ENCODE data around the gene MAP2K3.

MAP2K3 gene

GRCh38 chr17:21277332-21277731 is 7.2 kb upstream of the MAP2K3 start:
- DNase-seq (ENCODE audit: low read depth in 2 of 2): no peak
- TF ChIP-seq, protein P1, sequence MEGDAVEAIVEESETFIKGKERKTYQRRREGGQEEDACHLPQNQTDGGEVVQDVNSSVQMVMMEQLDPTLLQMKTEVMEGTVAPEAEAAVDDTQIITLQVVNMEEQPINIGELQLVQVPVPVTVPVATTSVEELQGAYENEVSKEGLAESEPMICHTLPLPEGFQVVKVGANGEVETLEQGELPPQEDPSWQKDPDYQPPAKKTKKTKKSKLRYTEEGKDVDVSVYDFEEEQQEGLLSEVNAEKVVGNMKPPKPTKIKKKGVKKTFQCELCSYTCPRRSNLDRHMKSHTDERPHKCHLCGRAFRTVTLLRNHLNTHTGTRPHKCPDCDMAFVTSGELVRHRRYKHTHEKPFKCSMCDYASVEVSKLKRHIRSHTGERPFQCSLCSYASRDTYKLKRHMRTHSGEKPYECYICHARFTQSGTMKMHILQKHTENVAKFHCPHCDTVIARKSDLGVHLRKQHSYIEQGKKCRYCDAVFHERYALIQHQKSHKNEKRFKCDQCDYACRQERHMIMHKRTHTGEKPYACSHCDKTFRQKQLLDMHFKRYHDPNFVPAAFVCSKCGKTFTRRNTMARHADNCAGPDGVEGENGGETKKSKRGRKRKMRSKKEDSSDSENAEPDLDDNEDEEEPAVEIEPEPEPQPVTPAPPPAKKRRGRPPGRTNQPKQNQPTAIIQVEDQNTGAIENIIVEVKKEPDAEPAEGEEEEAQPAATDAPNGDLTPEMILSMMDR (IDR thresholded peaks at IDR 0.05; ENCODE audit: low read depth, low read length): no peak
- H3K4me3 ChIP-seq (replicated peaks in 1 of 2; ENCODE audit: low read depth in 2 of 2, low read length in 2 of 2): no peak overlapping the region

DNA sequence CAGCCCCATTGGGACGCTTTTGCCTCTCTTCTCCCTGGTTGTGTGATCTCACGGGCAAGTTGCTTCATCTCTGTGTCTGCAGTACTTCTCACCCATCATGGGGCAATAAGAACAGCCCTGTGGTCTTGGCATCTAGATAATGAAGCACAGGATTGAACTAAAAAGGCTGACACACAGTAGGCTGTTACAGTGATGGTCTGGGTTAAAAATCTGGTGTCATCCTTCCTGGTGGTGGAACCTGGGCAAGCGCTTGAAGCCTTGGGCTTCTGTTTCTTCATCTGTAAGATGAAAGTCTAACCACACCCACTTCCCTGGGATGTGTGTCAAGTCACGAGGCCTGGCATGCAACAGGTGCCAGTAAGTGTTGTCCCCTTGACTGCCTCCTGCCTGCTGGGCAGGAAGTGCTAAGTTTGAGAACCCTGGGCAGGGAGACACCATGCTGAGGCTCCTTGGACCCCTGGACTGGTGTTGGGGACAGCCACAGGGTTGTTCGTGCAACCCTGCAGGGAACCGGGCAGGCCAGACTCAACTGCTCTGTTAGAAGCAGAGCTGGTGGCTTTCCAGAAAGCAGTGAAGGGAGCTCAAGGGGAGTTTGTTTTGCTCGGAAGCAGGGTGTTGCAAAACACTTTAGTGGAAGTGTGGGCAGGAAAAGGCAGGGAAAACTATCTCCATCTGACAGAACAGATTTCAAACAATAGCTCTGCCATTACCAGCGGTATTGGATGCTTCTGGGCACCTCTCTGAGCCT is 5.9 kb upstream of the MAP2K3 start:
- TF ChIP-seq, protein P1 (IDR thresholded peaks at IDR 0.05; ENCODE audit: low read depth, low read length): no peak
- peak in 1 of 2 donors; percentile 76 for DNase-seq (ENCODE audit: low read depth in 2 of 2)
- H3K4me3 ChIP-seq (replicated peaks in 1 of 2; ENCODE audit: low read depth in 2 of 2, low read length in 2 of 2): no peak overlapping the region

GRCh38 chr17:21279198-21279535 is 5.3 kb upstream of the MAP2K3 start:
- TF ChIP-seq, protein P1 (IDR thresholded peaks at IDR 0.05; ENCODE audit: low read depth, low read length): no peak
- H3K4me3 ChIP-seq (replicated peaks in 1 of 2; ENCODE audit: low read depth in 2 of 2, low read length in 2 of 2): no peak overlapping the region
- DNase-seq (ENCODE audit: low read depth in 2 of 2): no peak

- TF ChIP-seq, protein P1 (IDR thresholded peaks at IDR 0.05; ENCODE audit: low read depth, low read length): no peak
- no peak overlapping the region for H3K4me3 ChIP-seq (replicated peaks in 1 of 2; ENCODE audit: low read depth in 2 of 2, low read length in 2 of 2)
- no peak for DNase-seq (ENCODE audit: low read depth in 2 of 2)
These were observed 4.9 kb upstream of the MAP2K3 start for GRCh38 chr17:21279582-21279981.

- TF ChIP-seq, protein P1 (IDR thresholded peaks at IDR 0.05; ENCODE audit: low read depth, low read length): peak; percentile 100
- DNase-seq (ENCODE audit: low read depth in 2 of 2): peak; percentile 81 to 84
- no peak overlapping the region for H3K4me3 ChIP-seq (replicated peaks in 1 of 2; ENCODE audit: low read depth in 2 of 2, low read length in 2 of 2)
These were observed 4.4 kb upstream of the MAP2K3 start for GRCh38 chr17:21280081-21280518.

- DNase-seq (ENCODE audit: low read depth in 2 of 2): peak; percentile 95 to 99
- H3K4me3 ChIP-seq (replicated peaks in 1 of 2; ENCODE audit: low read depth in 2 of 2, low read length in 2 of 2): no peak overlapping the region
- TF ChIP-seq, protein P1 (IDR thresholded peaks at IDR 0.05; ENCODE audit: low read depth, low read length): no peak
These were observed 2.3 kb upstream of the MAP2K3 start for GRCh38 chr17:21282231-21282630.

GRCh38 chr17:21282850-21283249 is 1.7 kb upstream of the MAP2K3 start:
- TF ChIP-seq, protein P1 (IDR thresholded peaks at IDR 0.05; ENCODE audit: low read depth, low read length): no peak
- no peak overlapping the region for H3K4me3 ChIP-seq (replicated peaks in 1 of 2; ENCODE audit: low read depth in 2 of 2, low read length in 2 of 2)
- no peak for DNase-seq (ENCODE audit: low read depth in 2 of 2)
